Calu3 (cell line): Measurements from ENCODE around the gene ADCY1. TPM values are rescaled to one million over a fixed set of nuclear protein-coding genes. Genes with fewer than 3 reads are reported as not detected.

ENCODE experiments used
- BruUV-seq: library from RNA; stranded (reverse); fragments of 400-500 nt; replicated peaks from 2 replicates; lab custom pipeline; 2021; lab: Mats Ljungman, UMichigan
- CTCF ChIA-PET: fragments of 300-600 bp; sonication (Branson Sonifier 250); formaldehyde crosslinking; loops from one replicate; lab custom pipeline; 2022; ENCODE audit warnings: antibody characterized with exemption; lab: Charles Lee
- DNase-seq: peaks from one replicate; pipeline ENCODE4 v3.0.0; 2022
- H3K27ac Mint-ChIP-seq: one replicate; pipeline ENCODE4 v1.8.0; 2022; ENCODE audit warnings: mixed read lengths; ENCODE audit not compliant: unreplicated experiment
- H3K27me3 Mint-ChIP-seq: one replicate; pipeline ENCODE4 v1.8.0; 2022; ENCODE audit warnings: mixed read lengths; ENCODE audit not compliant: unreplicated experiment
- H3K36me3 Mint-ChIP-seq: one replicate; pipeline ENCODE4 v1.8.0; 2022; ENCODE audit warnings: mild to moderate bottlenecking, moderate library complexity, mixed read lengths; ENCODE audit not compliant: insufficient read depth, unreplicated experiment
- H3K4me1 Mint-ChIP-seq: one replicate; pipeline ENCODE4 v1.8.0; 2022; ENCODE audit warnings: mild to moderate bottlenecking, low read depth, mixed read lengths; ENCODE audit not compliant: unreplicated experiment
- H3K4me3 Mint-ChIP-seq: one replicate; pipeline ENCODE4 v1.8.0; 2022; ENCODE audit warnings: mild to moderate bottlenecking, low read depth, moderate library complexity, mixed read lengths; ENCODE audit not compliant: unreplicated experiment
- H3K9me3 Mint-ChIP-seq: one replicate; pipeline ENCODE4 v1.8.0; 2022; ENCODE audit warnings: low read depth, mixed read lengths; ENCODE audit not compliant: unreplicated experiment
- intact Hi-C: fragments of 100-400 bp; cut with micrococcal nuclease; formaldehyde crosslinking; loops from one replicate; pipeline ENCODE4 v1.10.0; 2022; ENCODE audit not compliant: unreplicated experiment
- total RNA-seq: library from RNA; stranded (reverse); gene quantifications from 2 replicates; pipeline ENCODE4 v1.2.3, GENCODE V29; 2022
- TF ChIP-seq, protein P1 (sequence below): fragments of 200-600 bp; IDR thresholded peaks from one replicate; pipeline ENCODE4 v1.8.0; 2022; ENCODE audit warnings: antibody characterized with exemption; ENCODE audit not compliant: unreplicated experiment

ADCY1 gene
- total RNA-seq, 1 experiment from 2014 or later: 8.8 TPM

DNA sequence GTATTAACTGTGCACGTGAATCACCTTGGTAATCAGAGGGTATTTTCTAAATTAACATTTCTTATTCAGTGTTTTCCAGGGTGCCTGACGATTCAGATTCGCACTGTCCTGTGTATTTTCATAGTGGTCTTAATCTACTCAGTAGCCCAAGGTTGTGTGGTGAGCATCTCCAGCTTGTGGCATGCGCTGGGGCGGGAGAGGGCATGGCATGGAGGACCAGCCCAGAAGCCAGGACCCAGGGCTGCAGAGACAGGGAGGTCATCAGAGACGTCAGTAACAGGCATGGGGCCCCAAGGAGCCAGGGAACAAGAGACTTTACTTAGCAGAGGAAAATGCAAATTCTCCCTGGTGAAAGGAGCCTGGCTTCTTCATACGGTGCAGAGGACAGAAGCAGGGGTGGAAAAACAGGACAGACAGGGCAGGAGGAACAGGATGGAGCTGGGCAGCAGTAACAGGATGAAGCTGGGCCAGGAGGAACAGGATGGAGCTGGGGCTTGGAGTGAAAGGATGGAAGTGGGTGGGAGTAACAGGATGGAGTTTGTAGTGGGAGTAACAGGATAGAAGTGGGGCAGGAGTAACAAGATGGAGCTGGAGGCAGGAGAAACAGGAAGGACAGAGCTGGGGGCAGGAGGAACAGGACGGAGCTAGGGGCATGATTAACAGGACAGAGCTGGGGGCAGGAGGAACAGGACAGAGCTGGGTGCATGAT is 110.9 kb downstream of the ADCY1 start:
- Mint-ChIP-seq H3K36me3 (no peaks in the 10 kb centered on the region), H3K27ac (no peak overlapping the region), H3K9me3 (no peaks in the 10 kb centered on the region), H3K4me1 (peaks cover 21% of the 10 kb centered on the region), H3K27me3 (peaks cover 16% of the 10 kb centered on the region), H3K4me3 (no peak overlapping the region)
- no peak for DNase-seq
- BruUV-seq: no TSS peak
- TF ChIP-seq, protein P1, sequence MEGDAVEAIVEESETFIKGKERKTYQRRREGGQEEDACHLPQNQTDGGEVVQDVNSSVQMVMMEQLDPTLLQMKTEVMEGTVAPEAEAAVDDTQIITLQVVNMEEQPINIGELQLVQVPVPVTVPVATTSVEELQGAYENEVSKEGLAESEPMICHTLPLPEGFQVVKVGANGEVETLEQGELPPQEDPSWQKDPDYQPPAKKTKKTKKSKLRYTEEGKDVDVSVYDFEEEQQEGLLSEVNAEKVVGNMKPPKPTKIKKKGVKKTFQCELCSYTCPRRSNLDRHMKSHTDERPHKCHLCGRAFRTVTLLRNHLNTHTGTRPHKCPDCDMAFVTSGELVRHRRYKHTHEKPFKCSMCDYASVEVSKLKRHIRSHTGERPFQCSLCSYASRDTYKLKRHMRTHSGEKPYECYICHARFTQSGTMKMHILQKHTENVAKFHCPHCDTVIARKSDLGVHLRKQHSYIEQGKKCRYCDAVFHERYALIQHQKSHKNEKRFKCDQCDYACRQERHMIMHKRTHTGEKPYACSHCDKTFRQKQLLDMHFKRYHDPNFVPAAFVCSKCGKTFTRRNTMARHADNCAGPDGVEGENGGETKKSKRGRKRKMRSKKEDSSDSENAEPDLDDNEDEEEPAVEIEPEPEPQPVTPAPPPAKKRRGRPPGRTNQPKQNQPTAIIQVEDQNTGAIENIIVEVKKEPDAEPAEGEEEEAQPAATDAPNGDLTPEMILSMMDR: no peak
- CTCF ChIA-PET: no interaction called here
- intact Hi-C loops: no loop called here

DNA sequence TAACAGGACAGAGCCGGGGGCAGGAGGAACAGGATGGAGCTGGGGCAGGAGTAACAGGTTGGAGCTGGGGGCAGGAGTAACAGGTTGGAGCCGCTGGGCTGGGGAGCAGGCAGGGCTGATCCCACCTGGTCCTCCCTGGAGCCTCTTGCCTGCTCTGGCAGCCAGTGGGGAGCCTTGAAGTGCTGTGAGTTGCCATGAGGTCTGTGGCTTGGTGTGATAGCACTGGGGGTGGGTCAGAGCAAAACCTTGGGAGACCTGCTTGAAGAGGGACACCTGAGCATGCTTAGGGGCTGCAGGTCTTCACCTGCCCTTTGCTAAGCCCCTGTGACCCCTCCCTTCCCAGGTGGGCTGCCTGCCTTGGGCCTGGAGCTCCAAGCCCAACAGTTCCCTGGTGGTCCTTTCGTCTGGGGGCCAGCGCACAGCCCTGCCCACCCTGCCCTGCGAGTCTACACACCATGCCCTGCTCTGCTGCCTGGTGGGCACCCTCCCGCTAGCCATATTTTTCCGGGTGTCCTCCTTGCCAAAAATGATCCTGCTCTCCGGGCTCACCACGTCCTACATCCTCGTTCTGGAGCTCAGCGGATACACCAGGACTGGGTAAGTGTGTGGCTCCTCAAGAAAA is 111.6 kb downstream of the ADCY1 start:
- Mint-ChIP-seq H3K36me3 (no peaks in the 10 kb centered on the region), H3K4me1 (peaks cover 22% of the 10 kb centered on the region), H3K27ac (no peak overlapping the region), H3K4me3 (no peak overlapping the region), H3K9me3 (no peaks in the 10 kb centered on the region), H3K27me3 (peaks cover 16% of the 10 kb centered on the region)
- no TSS peak for BruUV-seq
- intact Hi-C loops: no loop called here
- CTCF ChIA-PET: no interaction called here
- TF ChIP-seq, protein P1: no peak
- DNase-seq: no peak

DNA sequence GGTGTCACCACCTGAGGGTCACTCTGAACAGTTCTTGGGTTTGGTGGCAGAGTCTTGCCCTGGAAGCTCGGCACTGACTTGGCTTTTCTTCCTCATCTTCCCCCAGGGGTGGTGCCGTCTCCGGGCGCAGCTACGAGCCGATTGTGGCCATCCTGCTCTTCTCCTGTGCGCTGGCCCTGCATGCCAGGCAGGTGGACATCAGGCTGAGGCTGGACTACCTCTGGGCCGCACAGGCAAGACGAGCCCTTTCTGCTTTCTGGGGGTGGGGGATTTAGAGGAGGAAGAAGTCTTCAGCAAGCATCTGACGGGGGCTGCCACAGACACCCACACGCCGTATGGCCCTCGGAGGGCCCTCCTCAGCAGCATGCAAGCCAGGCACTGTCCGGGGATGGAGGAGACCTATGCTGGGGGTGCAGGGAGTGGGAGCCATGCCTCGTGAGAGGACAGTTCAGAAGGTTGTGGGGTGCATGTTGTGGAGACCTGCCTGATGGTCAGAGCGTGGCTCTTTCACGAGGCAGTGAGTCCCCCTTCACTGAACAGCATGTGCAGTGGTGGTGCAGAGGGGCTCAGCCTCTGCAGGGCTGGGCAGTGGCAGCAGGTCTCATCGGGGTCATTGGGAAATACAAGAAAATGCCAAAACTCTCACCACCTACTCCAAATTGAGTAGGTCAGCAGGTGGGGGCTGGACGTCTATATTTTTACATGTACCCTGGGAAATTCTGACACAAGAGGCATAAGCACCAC is 112.4 kb downstream of the ADCY1 start:
- Mint-ChIP-seq H3K27me3 (peaks cover 16% of the 10 kb centered on the region), H3K9me3 (no peaks in the 10 kb centered on the region), H3K4me3 (no peak overlapping the region), H3K4me1 (peaks cover 31% of the 10 kb centered on the region), H3K36me3 (no peaks in the 10 kb centered on the region), H3K27ac (no peak overlapping the region)
- CTCF ChIA-PET: no interaction called here
- intact Hi-C loops: no loop called here
- no peak for DNase-seq
- BruUV-seq: no TSS peak
- TF ChIP-seq, protein P1: no peak

DNA sequence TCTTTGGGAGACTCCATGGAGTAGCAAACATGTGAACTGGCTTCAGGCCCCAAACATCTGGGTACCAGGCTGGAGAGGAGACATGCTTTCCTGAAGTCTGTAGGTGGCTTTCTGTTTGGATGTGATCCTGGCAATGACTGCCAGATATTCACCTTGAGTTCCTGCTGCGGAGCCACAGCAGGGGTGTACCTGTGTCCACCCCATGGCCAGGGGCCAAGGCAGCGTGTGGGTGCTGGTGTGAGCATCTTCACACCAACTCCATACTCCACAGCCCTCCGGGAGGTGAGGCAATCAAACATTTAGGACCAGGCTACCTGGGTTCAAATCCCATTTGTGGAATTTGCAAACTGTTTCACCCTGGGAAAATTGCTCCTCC is 113.0 kb downstream of the ADCY1 start:
- BruUV-seq: no TSS peak
- Mint-ChIP-seq H3K27me3 (peaks cover 16% of the 10 kb centered on the region), H3K4me1 (peaks cover 34% of the 10 kb centered on the region), H3K4me3 (no peak overlapping the region), H3K36me3 (no peaks in the 10 kb centered on the region), H3K9me3 (no peaks in the 10 kb centered on the region), H3K27ac (no peak overlapping the region)
- DNase-seq: no peak
- TF ChIP-seq, protein P1: no peak
- intact Hi-C loops: no loop called here
- CTCF ChIA-PET: no interaction called here
